GM06990 (cell line): ENCODE results near the gene HMX1.

Experiments
- DNase-seq: peaks from one replicate; pipeline ENCODE4 v3.0.0-alpha.2; 2011; ENCODE audit not compliant: insufficient read length; ENCODE audit errors: extremely low read depth
- H3K27me3 ChIP-seq: replicated peaks from 2 replicates; pipeline ENCODE4 v1.6.0; 2011; ENCODE audit warnings: low read length; ENCODE audit not compliant: control insufficient read depth, insufficient read depth
- H3K36me3 ChIP-seq: 2 replicates; pipeline ENCODE4 v1.5.1; 2011; ENCODE audit warnings: low read length; ENCODE audit not compliant: control insufficient read depth, insufficient read depth
- H3K4me3 ChIP-seq: replicated peaks from 2 replicates; pipeline ENCODE4 v1.5.1; 2011; ENCODE audit warnings: low read depth, mild to moderate bottlenecking, control low read depth, low read length
- TF ChIP-seq, protein P1 (sequence below): IDR thresholded peaks from 2 replicates; pipeline ENCODE4 v1.5.1; 2011; ENCODE audit warnings: low read length, control low read depth, mild to moderate bottlenecking, inconsistent platforms; ENCODE audit not compliant: insufficient read depth, poor library complexity, severe bottlenecking

HMX1 gene

GRCh38 chr4:8869002-8869897, 2.4 kb downstream of the HMX1 start:
- no peak for DNase-seq
- Histone ChIP-seq H3K4me3 (no peak overlapping the region), H3K36me3 (no peaks in the 10 kb centered on the region), H3K27me3 (no peaks in the 10 kb centered on the region; the same call in none of the 2 replicates)
- TF ChIP-seq, protein P1, sequence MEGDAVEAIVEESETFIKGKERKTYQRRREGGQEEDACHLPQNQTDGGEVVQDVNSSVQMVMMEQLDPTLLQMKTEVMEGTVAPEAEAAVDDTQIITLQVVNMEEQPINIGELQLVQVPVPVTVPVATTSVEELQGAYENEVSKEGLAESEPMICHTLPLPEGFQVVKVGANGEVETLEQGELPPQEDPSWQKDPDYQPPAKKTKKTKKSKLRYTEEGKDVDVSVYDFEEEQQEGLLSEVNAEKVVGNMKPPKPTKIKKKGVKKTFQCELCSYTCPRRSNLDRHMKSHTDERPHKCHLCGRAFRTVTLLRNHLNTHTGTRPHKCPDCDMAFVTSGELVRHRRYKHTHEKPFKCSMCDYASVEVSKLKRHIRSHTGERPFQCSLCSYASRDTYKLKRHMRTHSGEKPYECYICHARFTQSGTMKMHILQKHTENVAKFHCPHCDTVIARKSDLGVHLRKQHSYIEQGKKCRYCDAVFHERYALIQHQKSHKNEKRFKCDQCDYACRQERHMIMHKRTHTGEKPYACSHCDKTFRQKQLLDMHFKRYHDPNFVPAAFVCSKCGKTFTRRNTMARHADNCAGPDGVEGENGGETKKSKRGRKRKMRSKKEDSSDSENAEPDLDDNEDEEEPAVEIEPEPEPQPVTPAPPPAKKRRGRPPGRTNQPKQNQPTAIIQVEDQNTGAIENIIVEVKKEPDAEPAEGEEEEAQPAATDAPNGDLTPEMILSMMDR = no peak

DNA sequence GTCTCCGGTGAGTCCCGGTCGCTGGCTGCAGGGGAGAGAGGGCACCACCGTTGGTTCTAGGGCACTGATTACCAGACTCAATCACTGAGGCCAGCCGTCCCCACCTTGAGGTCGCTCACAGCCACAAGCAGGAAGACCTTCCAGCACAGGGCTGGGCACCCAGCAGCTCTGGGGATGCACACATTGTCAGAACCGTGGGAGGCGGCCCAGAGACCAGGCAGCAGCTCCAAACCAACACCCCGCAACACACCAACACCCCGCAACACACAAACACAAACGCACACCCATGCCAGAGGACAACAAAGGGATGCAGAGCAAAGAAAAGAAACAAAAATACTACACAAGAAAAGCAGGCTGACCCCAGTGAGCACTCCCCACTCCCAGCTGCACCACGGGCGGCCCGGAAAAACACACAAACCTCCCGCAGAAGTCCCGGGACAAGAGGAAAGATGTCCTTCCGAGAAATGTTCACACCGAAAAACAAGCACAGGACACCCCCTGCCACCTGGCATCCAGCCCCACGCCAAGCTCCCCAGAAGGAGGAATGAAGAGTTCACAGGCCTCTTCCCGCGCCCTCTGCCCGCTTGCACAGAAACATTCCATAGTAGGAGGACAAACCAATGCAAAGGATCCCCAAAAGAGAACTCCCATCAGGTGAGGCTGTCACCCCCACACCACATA, 3.2 kb downstream of the HMX1 start:
- no peaks in the 10 kb centered on the region; the same call in none of the 2 replicates for H3K27me3 ChIP-seq
- TF ChIP-seq, protein P1 = no peak
- DNase-seq = no peak
- H3K36me3 ChIP-seq = no peaks in the 10 kb centered on the region
- H3K4me3 ChIP-seq = no peak overlapping the region

GRCh38 chr4:8867624-8868320, 3.9 kb downstream of the HMX1 start:
- no peak for DNase-seq

DNA sequence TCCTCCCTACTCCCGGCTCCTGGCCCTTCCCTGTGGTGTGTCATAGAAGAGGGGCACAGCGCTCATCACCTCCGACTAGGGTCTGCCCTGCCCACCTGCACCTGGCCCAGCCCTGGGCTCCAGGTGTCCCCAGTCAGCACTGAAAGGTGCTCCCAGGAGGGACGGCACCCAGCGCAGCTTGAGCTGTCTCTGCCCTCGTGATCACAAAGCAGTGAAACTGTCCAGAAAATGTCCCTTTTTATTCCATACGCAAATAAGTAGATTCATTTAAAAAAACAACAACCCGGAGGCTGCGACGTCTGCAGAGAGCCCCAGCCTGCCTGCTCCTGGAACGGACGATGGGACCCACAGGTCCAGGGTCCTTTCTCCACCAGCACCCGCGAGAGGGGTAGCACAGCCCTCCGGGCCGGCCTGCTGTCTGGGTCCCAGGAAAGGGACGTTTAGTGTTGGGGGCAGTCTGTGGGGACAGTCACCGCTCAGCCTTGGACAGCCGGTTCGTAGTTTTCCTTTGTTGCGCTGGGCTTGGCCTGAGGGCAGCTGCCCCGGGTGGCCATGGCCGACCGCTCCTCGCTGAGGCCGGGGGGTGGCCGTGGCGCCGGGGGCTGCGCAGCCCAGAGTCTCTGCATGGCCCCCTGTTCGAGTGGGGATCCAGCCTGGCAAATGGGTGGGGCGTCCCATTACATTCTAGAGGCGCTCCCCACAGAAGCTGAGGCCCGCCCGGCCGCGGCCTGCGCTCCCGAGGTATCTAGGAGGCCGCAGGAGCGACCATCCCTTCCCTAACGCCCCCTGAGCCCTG, 4.6 kb downstream of the HMX1 start:
- Histone ChIP-seq H3K36me3 (no peaks in the 10 kb centered on the region; the same call in 1 of the 2 replicates), H3K4me3 (no peak overlapping the region), H3K27me3 (no peaks in the 10 kb centered on the region; the same call in none of the 2 replicates)
- DNase-seq = no peak
- TF ChIP-seq, protein P1 = no peak

More at GRCh38 chr4:8867624-8868320, 3.9 kb downstream of the HMX1 start:
- TF ChIP-seq, protein P1 = no peak
- Histone ChIP-seq H3K36me3 (no peaks in the 10 kb centered on the region; the same call in 1 of the 2 replicates), H3K4me3 (no peak overlapping the region), H3K27me3 (no peaks in the 10 kb centered on the region; the same call in none of the 2 replicates)

DNA sequence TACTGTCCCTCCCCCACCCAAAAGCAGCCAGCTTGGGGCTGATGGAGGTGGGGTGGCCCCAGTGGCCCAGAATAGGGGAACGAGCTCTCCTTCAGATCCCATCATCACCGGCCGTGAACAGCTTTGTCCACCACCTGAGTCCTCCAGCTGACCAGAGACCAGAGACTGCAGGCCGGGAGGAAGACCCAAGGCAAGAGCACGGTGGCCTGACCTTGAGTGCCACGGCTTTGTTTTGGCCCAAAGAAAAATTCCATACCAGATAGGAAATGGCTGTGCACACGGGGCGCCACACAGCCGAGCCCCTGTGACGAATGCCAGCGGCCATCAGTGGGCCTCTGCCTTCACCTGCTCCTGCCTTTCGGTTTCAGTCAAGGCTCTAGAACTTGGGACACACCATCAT, 5.2 kb downstream of the HMX1 start:
- DNase-seq = no peak
- H3K27me3 ChIP-seq = no peaks in the 10 kb centered on the region; the same call in none of the 2 replicates
- TF ChIP-seq, protein P1 = no peak
- H3K4me3 ChIP-seq = no peak overlapping the region
- no peaks in the 10 kb centered on the region; the same call in 1 of the 2 replicates for H3K36me3 ChIP-seq
